ENCODE results near the gene EYS.
"Not testable (repeated sequence)": the region's sequence is repeated elsewhere in the genome, so short reads cannot be mapped to it uniquely, and the experiment has no call there.

Gene EYS

GRCh38 chr6:64266351-64266821, 1440.6 kb downstream of the EYS start:
- no peak for DNase-seq

- no peak for DNase-seq
Measured at GRCh38 chr6:64263778-64264177, 1443.2 kb downstream of the EYS start.

- no peak for DNase-seq
Measured at GRCh38 chr6:64259372-64259771, 1447.7 kb downstream of the EYS start.

DNA sequence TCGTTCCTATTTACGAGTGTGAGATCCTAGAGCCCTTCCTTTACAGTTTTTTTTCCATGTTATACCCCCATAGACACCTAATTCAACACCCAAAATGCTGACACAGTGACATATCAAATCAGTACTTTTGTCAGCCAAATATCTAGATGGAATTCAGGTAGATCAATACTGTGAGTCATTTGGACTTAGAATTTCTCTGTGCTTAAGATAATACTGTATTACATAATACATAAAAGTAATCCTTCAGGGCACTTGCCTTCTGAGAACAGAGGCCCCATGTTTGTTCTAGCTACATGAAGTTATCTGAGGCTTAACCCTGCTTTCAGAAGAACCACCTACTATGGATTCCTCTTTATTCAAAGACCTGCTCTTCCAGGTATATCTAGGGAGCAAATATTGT, 1448.3 kb downstream of the EYS start:
- no peak for DNase-seq

DNA sequence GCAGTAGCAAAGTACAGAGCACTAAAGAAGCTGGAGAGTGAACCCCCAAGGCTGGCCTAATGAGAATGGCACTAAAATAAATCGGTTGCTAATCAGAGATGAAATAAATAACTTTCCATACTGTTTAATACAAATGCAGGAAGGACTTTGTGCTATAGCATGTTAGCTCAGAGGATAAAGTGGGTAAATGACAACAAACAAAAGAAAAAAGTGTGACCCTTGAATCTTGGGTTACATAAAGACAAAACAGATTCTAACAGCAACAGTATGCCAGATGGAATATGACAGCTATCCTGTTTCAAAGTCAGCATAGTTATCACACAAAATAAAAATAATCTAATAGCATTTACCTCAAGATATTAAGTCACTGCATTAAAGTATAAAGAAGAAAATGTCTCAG, 1448.7 kb downstream of the EYS start:
- no peak for DNase-seq

DNA sequence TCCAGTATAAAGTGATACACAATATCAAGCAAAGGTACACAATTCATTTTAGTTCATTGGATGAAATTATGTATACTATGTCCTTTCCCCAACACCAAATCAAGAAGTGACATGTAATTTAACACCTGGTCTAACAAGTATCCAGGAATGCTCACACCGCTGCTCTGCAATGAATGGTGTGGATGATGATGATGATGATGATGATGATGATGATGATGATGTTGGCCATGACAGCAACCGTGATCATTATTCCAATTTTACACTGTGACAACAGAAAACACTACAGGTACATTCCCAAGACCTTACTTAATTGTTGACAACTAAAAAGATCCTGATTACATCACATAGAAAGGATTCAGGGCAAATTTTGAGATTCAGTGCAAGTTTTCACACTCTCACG, 1449.4 kb downstream of the EYS start:
- DNase-seq, result no peak

GRCh38 chr6:64256483-64256882, 1450.5 kb downstream of the EYS start:
- no peak for DNase-seq

DNA sequence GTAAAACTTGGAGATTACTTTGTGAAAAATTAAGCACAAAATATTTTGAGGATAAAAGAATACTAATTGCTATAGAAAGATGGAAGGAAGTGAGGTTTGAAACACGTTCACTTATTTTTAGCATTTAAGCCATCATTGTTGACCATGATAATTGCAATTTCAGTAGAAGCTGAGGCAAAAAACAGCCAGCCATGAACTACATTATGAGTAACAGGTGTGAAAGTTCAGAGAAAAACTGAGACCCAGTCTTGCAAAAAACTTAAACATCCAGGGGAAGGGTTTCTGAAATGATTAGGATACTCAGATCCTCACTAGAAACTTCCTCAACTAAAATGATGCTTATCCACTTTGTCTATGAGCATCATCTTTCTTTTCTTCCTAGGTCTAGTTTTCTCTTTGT, 1452.0 kb downstream of the EYS start:
- no peak for DNase-seq

GRCh38 chr6:64254558-64254957, 1452.5 kb downstream of the EYS start:
- DNase-seq, result no peak

DNA sequence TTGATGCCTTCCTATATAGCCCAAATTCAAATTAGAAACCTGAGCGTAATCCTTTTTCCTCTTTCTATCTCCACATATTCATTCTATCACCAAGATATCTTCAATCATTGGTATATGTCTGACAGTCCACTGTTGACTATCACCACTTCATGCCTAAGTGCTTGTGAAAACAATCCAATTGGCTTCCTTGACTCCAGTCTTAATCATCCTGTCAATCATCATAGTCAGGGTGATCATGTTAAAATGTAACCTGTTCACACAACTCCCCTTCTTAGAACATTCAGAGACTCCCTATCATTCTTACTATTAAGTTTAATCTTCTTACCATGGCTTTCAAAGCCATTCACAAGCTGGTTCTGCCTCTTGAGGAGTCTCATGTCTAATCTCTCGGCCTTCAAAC, 1454.8 kb downstream of the EYS start:
- no peak for DNase-seq

- no peak for DNase-seq
Measured at GRCh38 chr6:64250126-64250525, 1456.9 kb downstream of the EYS start.

- DNase-seq, result no peak
Measured at GRCh38 chr6:64249115-64249514, 1457.9 kb downstream of the EYS start.

- DNase-seq, result no peak
Measured at GRCh38 chr6:64243618-64244017, 1463.4 kb downstream of the EYS start.

GRCh38 chr6:64238908-64239307, 1468.1 kb downstream of the EYS start:
- DNase-seq, result not testable (repeated sequence)

- no peak for DNase-seq
Measured at GRCh38 chr6:64238071-64238470, 1469.0 kb downstream of the EYS start.

GRCh38 chr6:64233746-64234145, 1473.3 kb downstream of the EYS start:
- DNase-seq, result no peak

DNA sequence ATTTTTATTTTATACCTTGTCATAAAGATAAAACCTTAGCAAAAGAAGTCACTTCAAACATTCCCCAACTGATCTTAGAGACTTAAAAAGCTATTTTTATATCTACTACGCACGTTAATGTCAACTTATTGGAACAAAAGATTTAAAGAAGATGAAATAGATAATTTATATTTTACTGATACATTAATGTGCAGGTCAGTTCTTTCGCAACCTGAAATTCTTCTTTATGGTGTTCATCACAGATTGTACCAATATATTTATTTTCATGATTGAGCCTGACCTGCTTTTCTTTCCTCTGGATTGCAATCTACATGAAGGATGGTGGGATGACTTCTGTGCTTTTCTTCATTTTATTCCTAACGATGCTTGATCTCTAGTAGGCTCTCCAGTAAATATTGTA, 1475.1 kb downstream of the EYS start:
- DNase-seq, result no peak

GRCh38 chr6:64230530-64230929, 1476.5 kb downstream of the EYS start:
- no peak for DNase-seq

DNA sequence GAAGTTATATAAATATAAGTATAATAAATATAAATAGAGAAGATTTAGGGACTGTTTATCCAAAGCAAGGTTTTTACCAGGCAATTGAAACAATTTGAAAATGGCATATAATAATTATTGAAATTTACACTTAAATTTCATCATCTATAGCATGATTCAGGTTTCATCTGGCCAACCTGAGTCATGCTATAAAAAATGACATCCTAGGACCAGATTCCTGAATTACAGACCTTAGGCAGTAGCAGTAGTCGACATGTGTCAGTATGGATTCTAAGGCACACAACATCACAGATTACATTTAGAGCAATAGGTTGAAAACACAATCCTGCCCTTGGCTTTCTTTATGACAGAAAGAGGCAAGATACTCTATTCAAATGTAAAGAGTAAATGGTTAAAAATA, 1479.2 kb downstream of the EYS start:
- no peak for DNase-seq

DNA sequence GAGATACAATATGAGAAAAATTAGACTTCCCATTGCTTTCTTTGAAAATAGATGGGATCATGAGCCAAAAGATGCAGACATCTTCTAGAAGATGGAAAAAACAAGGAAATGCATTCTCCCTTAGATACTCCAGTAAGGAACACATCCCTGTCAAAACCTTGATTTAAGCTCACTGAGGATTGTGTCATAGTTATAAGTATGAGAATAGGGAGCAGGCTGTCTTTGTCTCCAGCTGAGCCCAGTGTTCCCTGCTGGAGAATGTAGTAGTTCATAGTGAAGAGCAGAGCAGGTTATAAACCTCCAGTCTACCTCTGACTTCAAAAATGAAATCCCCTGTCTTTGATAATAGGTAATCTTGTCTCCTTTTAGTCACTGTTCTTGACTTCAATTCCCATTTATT, 1481.5 kb downstream of the EYS start:
- DNase-seq, result no peak

DNA sequence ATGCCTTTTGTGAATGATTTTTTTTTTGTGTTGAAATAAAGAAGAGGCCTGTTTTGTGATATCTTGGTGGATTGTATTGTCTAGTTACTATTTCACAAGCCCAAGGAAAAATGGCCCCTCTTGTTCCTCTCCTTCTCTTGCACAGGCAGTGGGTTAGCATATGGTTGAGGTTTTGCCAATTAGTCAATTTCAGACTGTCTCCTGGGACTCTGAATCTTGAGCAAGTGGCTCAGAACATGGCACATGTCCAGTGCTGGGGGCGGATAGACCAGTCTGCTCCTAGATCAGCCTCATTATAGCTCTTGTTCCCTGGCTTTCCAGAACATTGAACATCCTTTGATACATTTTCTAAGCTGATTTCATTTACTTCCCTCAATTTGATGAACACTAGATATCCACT, 1482.2 kb downstream of the EYS start:
- DNase-seq, result no peak

GRCh38 chr6:64221776-64222175, 1485.2 kb downstream of the EYS start:
- no peak for DNase-seq

DNA sequence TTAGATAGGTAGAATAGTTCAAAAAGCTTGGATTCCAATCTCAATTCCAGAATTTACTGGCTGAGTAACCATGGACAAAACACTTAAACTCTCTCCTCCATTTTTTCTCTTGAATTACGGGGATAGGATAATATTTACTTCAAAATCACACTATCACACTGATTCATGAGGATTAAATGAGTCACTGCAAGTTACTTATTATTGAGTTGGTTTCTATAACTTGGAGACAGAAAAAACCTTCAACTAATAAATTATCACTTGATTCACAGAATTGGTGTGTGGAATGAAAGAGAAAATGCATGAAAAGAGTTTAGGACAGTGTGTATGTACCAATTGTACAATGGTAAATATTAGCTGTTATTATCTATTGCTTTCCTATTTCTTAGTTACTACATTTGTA, 1486.2 kb downstream of the EYS start:
- DNase-seq, result no peak

- no peak for DNase-seq
Measured at GRCh38 chr6:64217721-64218620, 1489.1 kb downstream of the EYS start.

GRCh38 chr6:64214373-64214772, 1492.7 kb downstream of the EYS start:
- no peak for DNase-seq

Data from stimulated activated naive CD4-positive, alpha-beta T cell (primary cell).